Ureter (tissue), 1 donor: ENCODE measurements around the gene UNC80. TPM values are rescaled to one million over a fixed set of nuclear protein-coding genes. Genes with fewer than 3 reads are reported as not detected.

Source experiments
- DNase-seq: peaks from one replicate; pipeline ENCODE4 v3.0.0-alpha.2; 2020; ENCODE audit warnings: low spot score
- total RNA-seq: library from RNA; stranded (reverse); gene quantifications from one replicate; pipeline ENCODE4 v1.2.4, GENCODE V29; 2023
- donor health status: DM: yes; HTN: yes; CAD: no.

UNC80 gene
- total RNA-seq, 1 donor from 2014 or later = 0.18 TPM

GRCh38 chr2:209913786-209914345 lies 142.2 kb downstream of the UNC80 start:
- no peak for DNase-seq

DNA sequence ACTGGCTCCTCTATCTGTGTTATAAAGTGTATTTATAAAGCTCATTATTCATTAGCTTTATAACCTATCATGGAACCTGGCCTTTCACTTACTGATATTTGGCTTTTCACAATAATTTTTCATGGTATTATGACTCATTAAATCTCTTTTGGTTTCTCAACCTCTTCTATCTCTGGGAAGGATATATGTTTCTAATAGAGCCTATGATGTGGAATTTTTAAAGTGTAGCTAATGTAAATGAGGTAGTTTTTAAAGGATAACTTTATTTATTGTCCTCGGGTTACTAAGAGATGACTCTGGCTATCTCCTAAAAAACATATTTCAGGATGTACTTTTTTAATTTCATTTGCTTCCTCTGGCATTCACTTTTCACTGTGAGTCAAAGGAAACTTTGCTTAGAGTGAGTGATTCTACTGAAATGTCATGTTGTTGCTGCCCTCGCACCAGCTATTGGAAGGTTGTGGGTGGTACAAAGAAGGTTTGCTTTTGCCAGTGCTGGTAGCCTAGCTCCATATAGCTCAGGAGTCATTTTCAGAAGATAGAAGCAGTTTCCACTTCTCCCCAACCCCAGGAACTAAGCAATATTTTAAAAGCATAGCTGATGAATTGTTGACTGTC lies 145.6 kb downstream of the UNC80 start:
- no peak for DNase-seq

- no peak for DNase-seq
Measured at GRCh38 chr2:209918251-209918650, 146.6 kb downstream of the UNC80 start.

DNA sequence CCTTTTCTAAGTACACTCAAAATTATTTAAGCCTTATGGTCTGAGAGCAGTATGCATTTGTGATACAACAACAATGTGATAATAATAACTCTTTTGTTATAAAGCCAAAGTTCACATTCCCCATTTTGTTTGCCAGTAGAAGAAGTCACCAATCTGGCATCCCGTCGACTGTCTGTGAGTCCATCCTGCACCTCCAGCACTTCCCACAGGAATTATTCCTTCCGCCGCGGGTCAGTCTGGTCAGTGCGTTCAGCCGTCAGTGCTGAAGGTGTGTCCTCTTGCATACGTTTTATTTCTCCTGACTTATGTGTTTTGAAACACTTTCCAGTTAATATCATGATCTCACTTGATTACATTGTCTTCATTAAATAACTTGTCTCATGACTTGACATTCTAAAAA lies 150.5 kb downstream of the UNC80 start:
- DNase-seq = no peak

- no peak for DNase-seq
Measured at GRCh38 chr2:209929369-209929768, 157.7 kb downstream of the UNC80 start.

DNA sequence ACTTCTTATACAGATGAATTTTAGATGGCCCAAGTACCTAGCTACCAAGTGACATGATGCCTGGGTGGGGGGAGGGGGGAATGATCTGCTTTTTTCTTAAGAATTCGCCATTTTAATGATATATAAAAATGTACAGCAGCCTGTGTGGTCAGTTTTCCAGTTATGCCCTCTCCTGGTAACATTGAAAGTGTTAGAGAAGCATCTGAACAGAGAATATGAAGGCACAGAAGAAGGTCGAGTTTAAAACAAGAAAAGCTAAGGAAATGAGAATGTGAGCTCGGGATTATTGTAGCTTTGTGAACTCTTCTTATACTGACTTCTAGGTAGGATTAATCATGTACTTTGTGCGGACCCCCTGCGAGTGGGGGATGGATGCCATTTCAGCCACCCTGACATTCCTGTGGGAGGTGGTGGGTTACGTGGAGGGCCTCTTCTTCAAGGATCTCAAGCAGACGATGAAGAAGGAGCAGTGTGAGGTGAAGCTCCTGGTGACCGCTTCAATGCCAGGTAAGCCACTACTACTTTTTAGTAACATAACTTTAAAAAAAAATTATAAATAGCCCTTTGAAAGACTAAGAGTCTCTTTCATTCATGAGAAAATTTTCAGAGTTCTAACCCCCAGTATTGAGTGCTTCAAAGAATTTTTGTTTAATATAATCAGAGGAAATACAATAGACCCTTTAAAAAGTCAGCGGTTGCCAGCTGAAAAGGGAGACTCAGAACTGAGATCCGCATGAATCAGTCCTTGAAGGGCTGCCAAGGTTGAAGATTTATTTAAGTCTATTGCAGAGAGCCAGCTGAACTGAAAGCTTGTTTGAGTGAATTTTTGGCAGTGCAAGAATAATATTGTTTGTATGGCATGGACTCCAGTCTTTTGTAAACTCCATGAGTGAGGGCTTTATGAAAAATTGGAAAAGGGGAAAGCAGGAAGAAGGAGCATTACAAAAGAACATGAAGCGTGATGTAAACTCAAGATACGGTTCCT lies 162.2 kb downstream of the UNC80 start:
- no peak for DNase-seq

GRCh38 chr2:209936106-209936666 lies 164.6 kb downstream of the UNC80 start:
- no peak for DNase-seq

- no peak for DNase-seq
Measured at GRCh38 chr2:209937893-209938292, 166.3 kb downstream of the UNC80 start.

- no peak for DNase-seq
Measured at GRCh38 chr2:209938906-209939305, 167.3 kb downstream of the UNC80 start.

DNA sequence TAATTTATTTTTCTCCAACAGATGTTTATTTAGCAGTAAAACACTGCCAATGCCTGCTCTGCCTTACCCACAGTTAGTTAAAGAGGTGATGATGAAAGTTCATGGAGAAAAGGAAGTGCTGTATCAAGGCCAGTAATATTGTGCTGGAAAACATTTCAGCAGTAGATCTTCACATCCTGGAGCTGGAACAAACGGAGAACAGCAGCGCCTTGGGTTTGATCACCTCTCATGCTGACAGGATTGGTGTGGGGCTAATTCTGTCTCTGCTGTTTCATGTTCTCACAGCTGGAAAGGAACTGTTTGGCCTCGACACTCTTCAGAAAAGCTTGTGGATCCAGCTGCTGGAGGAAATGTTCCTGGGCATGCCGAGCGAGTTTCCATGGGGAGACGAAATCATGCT lies 169.3 kb downstream of the UNC80 start:
- DNase-seq = no peak

DNA sequence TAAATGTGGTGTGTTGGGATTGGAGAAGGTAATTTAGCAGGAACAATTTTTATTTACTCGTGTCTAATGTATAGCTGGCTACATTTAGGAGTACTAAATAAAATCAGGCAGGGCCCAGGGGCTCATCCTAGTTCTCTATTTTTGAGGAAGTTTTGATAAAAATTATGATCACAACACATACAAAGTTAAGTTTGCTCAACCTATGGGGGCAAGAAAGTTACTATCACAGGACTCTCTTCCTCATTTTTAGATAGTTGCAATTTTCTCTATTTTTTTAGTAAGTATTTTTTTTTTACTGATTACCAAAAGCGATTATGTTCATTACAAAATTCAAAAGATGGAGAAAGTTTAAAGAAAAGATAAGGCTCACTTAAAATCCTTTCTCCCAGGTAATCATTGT lies 170.8 kb downstream of the UNC80 start:
- no peak for DNase-seq

GRCh38 chr2:209942936-209943605 lies 171.4 kb downstream of the UNC80 start:
- no peak for DNase-seq

GRCh38 chr2:209943776-209944175 lies 172.1 kb downstream of the UNC80 start:
- no peak for DNase-seq

- DNase-seq = no peak
Measured at GRCh38 chr2:209946539-209946938, 174.9 kb downstream of the UNC80 start.

- DNase-seq = no peak
Measured at GRCh38 chr2:209956271-209956670, 184.6 kb downstream of the UNC80 start.

GRCh38 chr2:209958016-209958415 lies 186.4 kb downstream of the UNC80 start:
- no peak for DNase-seq

- DNase-seq = no peak
Measured at GRCh38 chr2:209960045-209960444, 188.4 kb downstream of the UNC80 start.

- peak; percentile 49 for DNase-seq
Measured at GRCh38 chr2:209960676-209961630, 189.3 kb downstream of the UNC80 start.

GRCh38 chr2:209965723-209966122 lies 194.1 kb downstream of the UNC80 start:
- DNase-seq = no peak

- no peak for DNase-seq
Measured at GRCh38 chr2:209969692-209970091, 198.1 kb downstream of the UNC80 start.

GRCh38 chr2:209970271-209970670 lies 198.6 kb downstream of the UNC80 start:
- DNase-seq = no peak
